Glutamatergic neuron (in vitro differentiated cells): ENCODE data around the gene FAF1. TPM values are rescaled to one million over a fixed set of nuclear protein-coding genes. Genes with fewer than 3 reads are reported as not detected.

Experiments used
- DNase-seq: peaks from one replicate; pipeline ENCODE4 v3.0.0; 2022
- H3K27ac Mint-ChIP-seq: one replicate; pipeline ENCODE4 v1.8.0; 2020; ENCODE audit warnings: mild to moderate bottlenecking, mixed read lengths, inconsistent platforms; ENCODE audit not compliant: unreplicated experiment
- H3K27me3 Mint-ChIP-seq: one replicate; pipeline ENCODE4 v1.8.0; 2020; ENCODE audit warnings: mild to moderate bottlenecking, moderate library complexity, mixed read lengths, inconsistent platforms; ENCODE audit not compliant: unreplicated experiment
- H3K36me3 Mint-ChIP-seq: one replicate; pipeline ENCODE4 v1.8.0; 2020; ENCODE audit warnings: mild to moderate bottlenecking, mixed read lengths, inconsistent platforms; ENCODE audit not compliant: unreplicated experiment
- H3K4me1 Mint-ChIP-seq: one replicate; pipeline ENCODE4 v1.8.0; 2020; ENCODE audit warnings: mild to moderate bottlenecking, low read depth, mixed read lengths, inconsistent platforms; ENCODE audit not compliant: unreplicated experiment
- H3K4me3 Mint-ChIP-seq: one replicate; pipeline ENCODE4 v1.8.0; 2020; ENCODE audit warnings: mild to moderate bottlenecking, mixed read lengths, inconsistent platforms; ENCODE audit not compliant: unreplicated experiment
- H3K9me3 Mint-ChIP-seq: one replicate; pipeline ENCODE4 v1.8.0; 2020; ENCODE audit warnings: mild to moderate bottlenecking, moderate library complexity, mixed read lengths, inconsistent platforms; ENCODE audit not compliant: unreplicated experiment
- total RNA-seq: library from RNA; stranded (reverse); fragmentation: NEBNext Ultra II Directional; extraction: Animal tissue kit (Norgen Biotek cat#: 25700); gene quantifications from one replicate; pipeline ENCODE4 v1.2.1, GENCODE V29; 2021; ENCODE audit not compliant: unreplicated experiment
- TF ChIP-seq, protein P1 (sequence below): fragments of 200-600 bp; sonication (generic); IDR thresholded peaks from one replicate; pipeline ENCODE4 v1.5.0; 2021; ENCODE audit not compliant: partially characterized antibody, unreplicated experiment

FAF1 gene
- total RNA-seq, 1 donor from 2014 or later: 57.3 TPM

DNA sequence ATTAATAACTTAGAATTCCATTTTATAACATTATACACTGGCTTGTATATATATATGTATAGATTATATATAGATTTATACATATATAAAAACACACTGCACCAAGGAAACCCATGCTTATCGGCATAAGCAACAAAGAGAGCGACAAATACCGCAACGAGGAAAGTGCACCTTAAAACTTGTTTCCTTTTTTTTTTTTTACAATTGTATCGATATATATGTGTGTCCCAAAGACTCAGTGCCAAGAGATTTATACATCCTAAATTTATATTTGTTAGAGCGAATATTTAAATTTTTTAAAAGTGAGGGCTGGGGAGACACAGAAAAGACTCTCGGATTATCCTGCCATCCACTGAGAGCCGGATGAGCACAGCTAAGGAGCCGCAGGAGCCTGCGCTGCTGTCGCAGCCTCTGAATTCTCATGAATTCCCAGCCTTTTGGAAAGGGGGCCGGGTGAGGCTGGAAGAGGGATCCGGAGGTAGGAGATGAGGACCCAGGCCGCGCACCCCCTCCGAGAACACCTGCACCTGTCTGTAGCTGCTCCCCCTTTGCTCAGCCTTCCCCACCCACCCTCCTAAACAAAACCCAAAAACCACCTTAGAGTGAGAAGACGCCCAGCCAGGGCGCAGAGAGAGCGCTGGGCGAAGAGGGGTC, 542.0 kb downstream of the FAF1 start:
- TF ChIP-seq, protein P1, sequence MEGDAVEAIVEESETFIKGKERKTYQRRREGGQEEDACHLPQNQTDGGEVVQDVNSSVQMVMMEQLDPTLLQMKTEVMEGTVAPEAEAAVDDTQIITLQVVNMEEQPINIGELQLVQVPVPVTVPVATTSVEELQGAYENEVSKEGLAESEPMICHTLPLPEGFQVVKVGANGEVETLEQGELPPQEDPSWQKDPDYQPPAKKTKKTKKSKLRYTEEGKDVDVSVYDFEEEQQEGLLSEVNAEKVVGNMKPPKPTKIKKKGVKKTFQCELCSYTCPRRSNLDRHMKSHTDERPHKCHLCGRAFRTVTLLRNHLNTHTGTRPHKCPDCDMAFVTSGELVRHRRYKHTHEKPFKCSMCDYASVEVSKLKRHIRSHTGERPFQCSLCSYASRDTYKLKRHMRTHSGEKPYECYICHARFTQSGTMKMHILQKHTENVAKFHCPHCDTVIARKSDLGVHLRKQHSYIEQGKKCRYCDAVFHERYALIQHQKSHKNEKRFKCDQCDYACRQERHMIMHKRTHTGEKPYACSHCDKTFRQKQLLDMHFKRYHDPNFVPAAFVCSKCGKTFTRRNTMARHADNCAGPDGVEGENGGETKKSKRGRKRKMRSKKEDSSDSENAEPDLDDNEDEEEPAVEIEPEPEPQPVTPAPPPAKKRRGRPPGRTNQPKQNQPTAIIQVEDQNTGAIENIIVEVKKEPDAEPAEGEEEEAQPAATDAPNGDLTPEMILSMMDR: no peak
- peaks cover 10% of the 10 kb centered on the region for H3K4me1 Mint-ChIP-seq
- peak overlapping the region; percentile 38 for H3K4me3 Mint-ChIP-seq
- no peak overlapping the region for H3K27ac Mint-ChIP-seq
- H3K36me3 Mint-ChIP-seq: peaks cover 16% of the 10 kb centered on the region
- no peak for DNase-seq
- H3K27me3 Mint-ChIP-seq: peaks cover 49% of the 10 kb centered on the region
- peaks cover 15% of the 10 kb centered on the region for H3K9me3 Mint-ChIP-seq

DNA sequence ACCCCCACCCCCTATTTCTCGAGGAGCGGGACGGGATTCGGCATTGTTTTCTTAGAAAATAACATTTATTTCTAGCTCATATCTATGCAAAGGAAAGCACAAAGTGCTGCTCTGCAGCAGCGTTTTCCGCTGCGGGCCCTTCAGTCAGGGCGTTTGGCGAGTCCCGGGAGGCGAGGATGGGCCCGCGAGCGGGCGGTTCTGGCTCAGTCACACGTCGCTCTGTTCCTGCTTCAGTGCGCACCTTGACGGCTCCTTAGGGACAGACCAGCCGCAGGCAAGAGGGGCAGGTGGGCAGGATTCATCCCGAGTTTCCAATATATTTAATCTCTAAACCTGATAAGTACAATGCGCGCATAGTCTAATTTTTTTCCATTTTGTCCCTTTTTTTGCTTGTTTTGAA, 542.6 kb downstream of the FAF1 start:
- Mint-ChIP-seq H3K4me3 (peak overlapping the region; percentile 27), H3K4me1 (peaks cover 7% of the 10 kb centered on the region), H3K27ac (no peak overlapping the region), H3K9me3 (peaks cover 15% of the 10 kb centered on the region), H3K27me3 (peaks cover 48% of the 10 kb centered on the region), H3K36me3 (peaks cover 16% of the 10 kb centered on the region)
- TF ChIP-seq, protein P1: no peak
- peak; percentile 26 for DNase-seq

DNA sequence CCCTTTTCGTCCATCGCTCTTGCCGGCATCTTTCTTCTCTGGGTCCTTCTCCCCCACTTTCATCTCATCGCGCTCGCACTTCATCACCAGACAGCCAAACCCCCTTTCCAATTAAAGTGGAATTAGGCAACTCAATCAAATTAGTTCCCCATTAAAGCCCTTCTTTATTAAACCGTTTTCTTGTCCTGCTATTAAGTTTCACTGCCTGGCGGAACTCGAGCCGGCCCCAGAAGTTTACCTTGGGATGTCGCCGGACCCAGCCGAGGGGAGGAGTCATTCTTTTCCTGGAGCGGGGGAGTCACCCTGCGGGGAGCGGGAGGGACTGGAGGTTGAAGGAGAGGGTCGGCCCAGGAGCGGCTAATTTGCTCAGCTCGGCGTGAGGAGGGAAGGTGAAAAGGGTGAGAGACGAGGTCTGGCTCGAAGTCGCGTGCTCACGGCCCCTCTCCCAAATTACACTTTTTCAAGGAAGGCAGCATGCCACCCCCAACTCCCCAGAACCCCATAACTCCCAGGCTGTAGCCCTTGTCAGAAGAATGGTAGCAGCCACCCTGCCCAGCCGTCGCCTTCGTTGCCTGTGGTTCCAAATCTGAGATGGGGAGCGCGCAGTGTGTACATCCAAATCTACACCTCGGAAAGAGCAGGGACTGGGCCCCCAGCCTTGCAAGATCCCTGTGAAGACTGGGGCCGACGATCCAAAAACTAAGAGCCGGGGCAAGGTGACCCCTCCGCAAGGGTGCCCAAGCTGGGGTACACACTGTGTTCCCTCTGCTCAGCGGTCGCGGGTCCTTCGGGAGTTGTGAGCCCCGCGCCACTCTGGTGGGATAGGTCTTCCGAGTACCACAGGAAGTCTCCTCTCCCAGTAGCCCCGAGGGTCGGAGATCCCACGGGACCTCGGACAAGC, 543.3 kb downstream of the FAF1 start:
- Mint-ChIP-seq H3K27ac (no peak overlapping the region), H3K27me3 (peaks cover 42% of the 10 kb centered on the region), H3K9me3 (peaks cover 12% of the 10 kb centered on the region), H3K4me1 (peaks cover 2% of the 10 kb centered on the region), H3K4me3 (peak overlapping the region; percentile 63), H3K36me3 (peaks cover 12% of the 10 kb centered on the region)
- peak; percentile 23 for DNase-seq
- TF ChIP-seq, protein P1: no peak

DNA sequence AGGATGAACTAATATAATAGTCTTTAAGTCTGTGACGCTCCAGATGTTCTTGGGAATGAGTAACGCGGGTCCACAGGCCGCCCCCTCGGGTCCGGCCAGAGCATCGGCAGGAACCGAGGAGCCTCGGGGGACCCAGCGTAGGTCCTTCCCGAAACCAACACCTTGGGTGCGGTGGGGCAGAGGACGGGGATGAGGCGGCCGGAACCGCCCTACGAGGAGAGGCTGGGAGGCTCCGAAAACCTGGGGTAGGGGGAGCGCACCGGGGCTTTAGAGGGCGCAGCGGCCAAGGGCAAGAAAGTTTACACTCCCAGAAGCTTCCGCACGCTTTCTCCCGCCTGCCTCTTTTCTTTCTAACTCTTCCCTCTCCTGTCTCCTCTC, 543.9 kb downstream of the FAF1 start:
- DNase-seq: no peak
- peaks cover 9% of the 10 kb centered on the region for H3K36me3 Mint-ChIP-seq
- no peaks in the 10 kb centered on the region for H3K4me1 Mint-ChIP-seq
- peaks cover 39% of the 10 kb centered on the region for H3K27me3 Mint-ChIP-seq
- H3K4me3 Mint-ChIP-seq: peak overlapping the region; percentile 63
- no peak overlapping the region for H3K27ac Mint-ChIP-seq
- peaks cover 9% of the 10 kb centered on the region for H3K9me3 Mint-ChIP-seq
- TF ChIP-seq, protein P1: no peak
